Uterus (tissue), 4 donors: ENCODE results near the gene IRF2BP2. TPM values are rescaled to one million over a fixed set of nuclear protein-coding genes. Genes with fewer than 3 reads are reported as not detected.
"Not testable (repeated sequence)": the region's sequence is repeated elsewhere in the genome, so short reads cannot be mapped to it uniquely, and the experiment has no call there.

Experiments
- DNase-seq, 2 donors: peaks; one replicate each; pipeline ENCODE4 v3.0.0-alpha.2; 2019 to 2020
- H3K27ac ChIP-seq, 2 donors: fragments of 200-600 bp; sonication (generic); 1 replicate in 1 of 2; 2 replicates in 1 of 2; pipeline ENCODE4 v1.5.1; 2016 to 2018
- H3K27me3 ChIP-seq, 2 donors: fragments of 200-600 bp; sonication (generic); one replicate each; pipeline ENCODE4 v1.5.1; 2018 to 2019; ENCODE audit warnings: control low read depth in 1 of 2
- H3K36me3 ChIP-seq, 2 donors: fragments of 200-600 bp; sonication (generic); one replicate each; pipeline ENCODE4 v1.5.1; 2019; ENCODE audit warnings: control low read depth in 1 of 2
- H3K4me1 ChIP-seq, 2 donors: fragments of 200-600 bp; sonication (generic); one replicate each; pipeline ENCODE4 v1.5.1; 2018 to 2019; ENCODE audit warnings: control low read depth in 1 of 2
- H3K4me3 ChIP-seq, 2 donors: fragments of 200-600 bp; sonication (generic); 1 replicate in 1 of 2; 2 replicates in 1 of 2; pipeline ENCODE4 v1.5.1; 2018 to 2019; ENCODE audit warnings: mild to moderate bottlenecking in 1 of 2
- H3K9me3 ChIP-seq, 2 donors: fragments of 200-600 bp; sonication (generic); one replicate each; pipeline ENCODE4 v1.5.1; 2019; ENCODE audit warnings: control low read depth in 1 of 2
- CTCF ChIP-seq, 4 experiments: fragments of 200-600 bp in 2 of 4; fragments of 450-650 bp in 2 of 4; sonication (generic) in 2 of 4; IDR thresholded peaks; one replicate each; pipeline ENCODE4 v1.5.1; 2016 to 2019; ENCODE audit warnings: antibody characterized with exemption in 4 of 4, mild to moderate bottlenecking in 2 of 4, moderate library complexity in 1 of 4
- POLR2A ChIP-seq, 2 donors: fragments of 450-650 bp; IDR thresholded peaks; one replicate each; pipeline ENCODE4 v1.6.1; 2016; ENCODE audit warnings: antibody characterized with exemption in 2 of 2, mild to moderate bottlenecking in 1 of 2, moderate library complexity in 1 of 2
- intact Hi-C: fragments of 100-400 bp; cut with DNase I; formaldehyde crosslinking; loops from one replicate; pipeline ENCODE4 v1.15.1; 2023; ENCODE audit warnings: low total_unique reads
- total RNA-seq, 4 donors: library from RNA; depleted of rRNA in 3 of 4; stranded (reverse); fragments of >200 nt in 3 of 4; gene quantifications; one replicate each; pipeline versions ENCODE4 v1.1.0 to v1.2.4, GENCODE V29; 2014 to 2023
- donor health status: DM: yes; HTN: yes; CAD: no.

IRF2BP2 gene
- total RNA-seq, 4 donors from 2014 or later: 56.8 to 182 (median 124) TPM

- Histone ChIP-seq H3K36me3 (no peaks in the 10 kb centered on the region), H3K27ac (no peak overlapping the region), H3K27me3 (no peaks in the 10 kb centered on the region), H3K9me3 (no peaks in the 10 kb centered on the region), H3K4me3 (no peak overlapping the region), H3K4me1 (no peaks in the 10 kb centered on the region)
- intact Hi-C loops: no loop called here
- DNase-seq: no peak
- TF ChIP-seq POLR2A (IDR thresholded peaks at IDR 0.05) (no peak), CTCF (IDR thresholded peaks at IDR 0.05) (no peak)
Measured at GRCh38 chr1:234643850-234644134, 33.8 kb upstream of the IRF2BP2 start.

- Histone ChIP-seq H3K4me1 (no peaks in the 10 kb centered on the region), H3K4me3 (no peak overlapping the region), H3K27ac (no peak overlapping the region), H3K27me3 (no peaks in the 10 kb centered on the region), H3K36me3 (no peaks in the 10 kb centered on the region), H3K9me3 (no peaks in the 10 kb centered on the region)
- intact Hi-C loops: no loop called here
- TF ChIP-seq POLR2A (IDR thresholded peaks at IDR 0.05) (no peak), CTCF (IDR thresholded peaks at IDR 0.05) (no peak)
- no peak for DNase-seq
Measured at GRCh38 chr1:234643111-234643849, 33.3 kb upstream of the IRF2BP2 start.

- Histone ChIP-seq H3K27me3 (no peaks in the 10 kb centered on the region), H3K27ac (no peak overlapping the region), H3K9me3 (no peaks in the 10 kb centered on the region), H3K36me3 (no peaks in the 10 kb centered on the region), H3K4me1 (no peaks in the 10 kb centered on the region), H3K4me3 (no peak overlapping the region)
- TF ChIP-seq CTCF (IDR thresholded peaks at IDR 0.05) (no peak), POLR2A (IDR thresholded peaks at IDR 0.05) (no peak)
- DNase-seq: no peak
- intact Hi-C loops: no loop called here
Measured at GRCh38 chr1:234642428-234642827, 32.5 kb upstream of the IRF2BP2 start.

- Histone ChIP-seq H3K27ac (no peak overlapping the region), H3K4me3 (no peak overlapping the region), H3K27me3 (no peaks in the 10 kb centered on the region), H3K9me3 (no peaks in the 10 kb centered on the region), H3K4me1 (no peaks in the 10 kb centered on the region), H3K36me3 (no peaks in the 10 kb centered on the region)
- intact Hi-C loops: no loop called here
- TF ChIP-seq CTCF (IDR thresholded peaks at IDR 0.05): no peak
- TF ChIP-seq POLR2A (IDR thresholded peaks at IDR 0.05): no peak
- DNase-seq: no peak
Measured at GRCh38 chr1:234639961-234640360, 30.0 kb upstream of the IRF2BP2 start.

GRCh38 chr1:234638832-234639799 lies 29.1 kb upstream of the IRF2BP2 start:
- TF ChIP-seq CTCF (IDR thresholded peaks at IDR 0.05) (no peak), POLR2A (IDR thresholded peaks at IDR 0.05) (no peak)
- DNase-seq: no peak
- intact Hi-C loops: no loop called here

GRCh38 chr1:234634922-234635321 lies 24.9 kb upstream of the IRF2BP2 start:
- H3K36me3 ChIP-seq, H3K4me1 ChIP-seq, DNase-seq, H3K9me3 ChIP-seq, H3K4me3 ChIP-seq, H3K27me3 ChIP-seq, H3K27ac ChIP-seq, intact Hi-C loops: not testable (repeated sequence)

More at GRCh38 chr1:234638832-234639799, 29.1 kb upstream of the IRF2BP2 start:
- Histone ChIP-seq H3K4me1 (no peaks in the 10 kb centered on the region), H3K27me3 (no peaks in the 10 kb centered on the region), H3K9me3 (no peaks in the 10 kb centered on the region), H3K36me3 (no peaks in the 10 kb centered on the region), H3K4me3 (no peak overlapping the region), H3K27ac (no peak overlapping the region)
